NCI-H187 (cell line): ENCODE results near the gene HLA-DMA.

ENCODE experiments used
- DNase-seq, 2 experiments: peaks; one replicate each; lab custom pipeline; 2025; lab: John Stamatoyannopoulos, UW

HLA-DMA gene

DNA sequence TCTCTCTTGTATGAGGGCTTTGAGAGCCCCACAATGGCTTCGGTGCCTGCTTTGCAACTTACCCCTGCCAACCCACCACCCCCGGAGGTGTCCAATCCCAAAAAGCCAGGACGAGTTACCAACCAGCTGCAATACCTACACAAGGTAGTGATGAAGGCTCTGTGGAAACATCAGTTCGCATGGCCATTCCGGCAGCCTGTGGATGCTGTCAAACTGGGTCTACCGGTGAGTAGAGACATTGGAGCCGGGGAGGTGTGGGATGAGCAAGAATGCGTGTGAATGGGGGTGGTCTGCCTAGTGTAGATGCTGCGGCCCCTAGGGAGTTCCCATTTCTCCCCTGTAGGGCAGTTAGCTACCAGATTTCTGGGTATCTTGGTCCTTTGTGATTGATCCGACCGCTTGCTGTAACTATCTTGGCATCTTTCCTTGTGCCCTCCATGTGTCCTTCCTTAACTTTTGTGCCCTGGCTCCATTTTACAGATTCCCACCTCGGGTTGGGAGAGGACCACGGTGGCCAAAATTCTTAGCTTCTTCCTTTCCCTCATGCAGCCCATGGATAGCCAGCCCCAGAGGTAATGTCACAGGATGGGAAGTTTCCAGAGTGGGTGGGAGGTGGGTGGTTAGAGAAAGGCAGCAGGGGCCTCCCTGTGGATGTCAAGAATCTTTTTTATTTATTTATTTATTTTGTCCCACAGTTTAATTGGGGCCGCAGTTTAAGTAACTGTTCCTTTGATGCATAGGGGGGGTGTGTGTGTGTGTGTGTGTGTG lies 21.8 kb upstream of the HLA-DMA start:
- no peak for DNase-seq

DNA sequence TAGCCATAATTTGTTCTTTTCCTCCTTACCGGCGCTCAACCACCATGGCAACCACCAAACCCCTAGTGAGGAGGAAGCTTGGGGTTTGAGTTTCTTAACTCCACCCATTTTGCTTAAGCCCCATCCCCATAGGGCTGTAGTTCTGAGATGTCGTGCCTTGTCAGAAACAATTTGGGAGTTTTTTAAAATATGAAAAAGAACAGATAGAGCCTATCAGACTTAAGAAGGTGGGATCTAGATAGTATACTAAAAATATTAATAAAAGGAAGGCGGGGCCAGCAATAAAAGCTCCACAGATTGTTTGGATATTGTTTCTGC lies 21.1 kb upstream of the HLA-DMA start:
- DNase-seq: no peak

DNA sequence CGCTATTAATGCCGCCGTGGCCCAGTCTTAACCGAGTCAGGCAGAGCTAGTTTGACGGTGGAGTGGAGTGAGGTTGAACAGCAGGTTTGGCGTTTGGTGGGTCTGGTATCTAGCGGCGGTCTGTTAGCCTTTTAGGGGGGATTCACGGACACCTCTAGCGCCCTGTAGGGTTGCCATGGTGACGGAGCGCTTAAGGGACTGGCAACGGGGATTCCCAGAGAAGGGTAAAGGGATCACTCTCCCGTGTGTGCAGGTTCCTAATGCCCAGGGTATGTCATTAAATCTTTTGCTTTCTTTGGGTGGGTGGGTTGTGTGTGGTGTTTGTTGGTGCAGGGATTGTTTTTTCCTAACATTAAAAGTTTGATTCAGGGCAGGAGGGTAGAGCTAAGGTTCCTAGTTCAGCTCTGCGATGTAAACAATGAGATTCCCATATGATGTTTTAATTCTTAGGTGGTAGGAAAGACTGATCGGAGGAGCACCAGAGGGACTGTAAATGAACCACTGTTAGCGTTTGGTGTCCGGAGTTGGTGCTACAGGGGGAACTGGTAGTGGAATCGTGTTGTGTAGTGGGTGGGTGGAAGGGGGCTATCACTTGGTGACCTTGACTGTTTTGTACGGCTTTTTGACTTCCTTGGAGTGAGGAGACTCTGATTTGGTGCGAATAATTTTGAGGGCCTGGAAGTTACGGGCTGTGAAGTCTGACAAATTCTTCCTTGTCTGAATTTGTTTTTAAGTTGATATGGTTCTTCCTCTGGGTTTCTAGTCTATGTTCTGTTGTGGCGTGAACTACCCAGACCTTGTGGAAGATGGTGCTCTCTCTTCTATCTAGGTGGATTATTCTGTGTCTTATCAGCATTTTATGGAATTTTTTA lies 20.5 kb upstream of the HLA-DMA start:
- no peak for DNase-seq

DNA sequence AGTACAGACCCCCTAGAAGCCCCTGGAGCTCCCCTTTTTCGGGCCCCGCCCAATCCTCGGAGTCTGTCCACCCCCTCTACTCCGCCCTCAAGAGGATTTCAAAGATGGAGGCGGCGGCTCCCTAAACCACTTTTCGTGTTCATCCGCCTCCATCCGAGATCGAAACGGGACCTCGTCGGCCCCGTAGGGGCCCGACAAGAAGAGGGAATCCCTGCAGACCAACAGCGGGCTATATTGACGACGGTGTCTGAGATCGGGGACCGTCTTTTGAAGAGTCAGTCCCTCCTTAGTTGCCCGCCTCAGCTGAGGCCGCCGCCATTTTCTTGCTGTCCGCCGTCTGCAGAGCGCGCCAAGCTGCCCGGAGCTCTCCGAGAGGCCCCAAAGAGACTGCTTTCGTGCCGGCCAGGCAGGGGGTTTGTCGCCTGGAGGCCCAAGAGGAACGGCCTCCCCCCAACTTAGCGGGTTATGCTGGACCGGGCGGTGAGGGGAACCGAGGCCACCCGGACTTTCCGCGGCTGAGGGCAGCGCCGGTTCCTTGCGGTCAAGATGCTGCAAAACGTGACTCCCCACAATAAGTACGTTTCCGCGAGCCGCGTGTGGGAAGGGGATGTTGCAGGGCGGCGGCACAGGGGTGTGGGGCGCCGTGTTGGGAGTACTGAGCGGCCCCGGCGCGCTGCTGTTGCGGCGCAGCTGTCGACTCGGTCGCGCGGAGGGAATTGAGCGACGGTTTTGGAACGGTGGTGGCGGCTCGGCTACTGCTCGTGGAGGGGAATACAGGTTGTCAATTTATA lies 19.7 kb upstream of the HLA-DMA start:
- peak in 1 of 2 experiments; percentile 6 for DNase-seq

DNA sequence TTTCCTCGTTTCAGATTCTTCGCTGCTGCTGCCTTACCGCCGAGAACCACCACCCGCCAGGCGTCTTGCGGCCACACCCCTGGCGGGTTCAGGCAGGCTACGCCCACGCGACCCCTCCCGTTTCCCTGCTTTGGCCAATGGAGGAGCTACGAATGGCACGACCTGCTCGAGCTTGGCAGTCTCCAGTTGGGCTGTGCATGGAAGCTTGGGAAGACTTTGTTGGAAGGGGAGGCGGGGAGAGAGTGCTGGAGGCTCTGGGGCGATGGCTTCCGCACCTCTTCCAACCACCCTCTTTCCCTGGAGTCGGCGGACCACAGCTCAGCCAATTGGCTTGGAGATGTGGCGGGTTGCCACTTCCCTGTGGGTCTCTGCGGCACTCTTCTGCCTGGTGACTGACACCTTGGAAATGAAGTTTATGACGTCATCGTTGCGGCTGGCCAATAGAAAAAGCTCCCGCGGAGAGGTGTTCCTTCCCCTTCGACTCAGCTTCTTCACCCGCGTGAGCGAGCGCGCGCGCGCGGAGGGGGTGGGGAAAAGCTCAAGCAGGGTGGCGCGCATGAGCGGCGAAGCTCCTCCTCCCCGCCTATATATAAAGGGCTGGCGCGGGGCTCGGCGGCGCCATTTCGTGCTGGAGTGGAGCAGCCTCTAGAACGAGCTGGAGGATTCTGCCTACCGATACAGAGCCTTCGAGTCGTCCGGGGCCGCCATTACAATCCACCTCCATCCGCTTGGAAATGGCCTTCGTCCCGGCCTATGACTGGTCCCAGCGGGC lies 18.9 kb upstream of the HLA-DMA start:
- peak; percentile 96 to 99 for DNase-seq

DNA sequence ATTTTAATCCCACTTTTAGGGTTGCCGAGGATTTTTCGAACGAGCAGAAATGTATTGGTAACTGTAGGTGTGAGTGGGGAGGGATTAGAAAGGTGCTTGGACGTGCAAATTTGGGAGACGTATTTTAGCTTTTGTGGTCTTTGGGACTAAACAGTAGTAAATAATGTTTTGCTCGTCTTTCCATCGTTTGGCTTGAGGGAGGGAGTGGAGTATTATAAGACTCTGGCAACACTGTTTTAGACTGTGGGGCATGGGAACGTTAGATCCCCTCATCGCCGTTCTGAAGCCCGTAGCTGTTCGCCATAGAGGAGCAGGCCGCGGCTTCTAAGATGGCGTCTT lies 18.3 kb upstream of the HLA-DMA start:
- DNase-seq: no peak

DNA sequence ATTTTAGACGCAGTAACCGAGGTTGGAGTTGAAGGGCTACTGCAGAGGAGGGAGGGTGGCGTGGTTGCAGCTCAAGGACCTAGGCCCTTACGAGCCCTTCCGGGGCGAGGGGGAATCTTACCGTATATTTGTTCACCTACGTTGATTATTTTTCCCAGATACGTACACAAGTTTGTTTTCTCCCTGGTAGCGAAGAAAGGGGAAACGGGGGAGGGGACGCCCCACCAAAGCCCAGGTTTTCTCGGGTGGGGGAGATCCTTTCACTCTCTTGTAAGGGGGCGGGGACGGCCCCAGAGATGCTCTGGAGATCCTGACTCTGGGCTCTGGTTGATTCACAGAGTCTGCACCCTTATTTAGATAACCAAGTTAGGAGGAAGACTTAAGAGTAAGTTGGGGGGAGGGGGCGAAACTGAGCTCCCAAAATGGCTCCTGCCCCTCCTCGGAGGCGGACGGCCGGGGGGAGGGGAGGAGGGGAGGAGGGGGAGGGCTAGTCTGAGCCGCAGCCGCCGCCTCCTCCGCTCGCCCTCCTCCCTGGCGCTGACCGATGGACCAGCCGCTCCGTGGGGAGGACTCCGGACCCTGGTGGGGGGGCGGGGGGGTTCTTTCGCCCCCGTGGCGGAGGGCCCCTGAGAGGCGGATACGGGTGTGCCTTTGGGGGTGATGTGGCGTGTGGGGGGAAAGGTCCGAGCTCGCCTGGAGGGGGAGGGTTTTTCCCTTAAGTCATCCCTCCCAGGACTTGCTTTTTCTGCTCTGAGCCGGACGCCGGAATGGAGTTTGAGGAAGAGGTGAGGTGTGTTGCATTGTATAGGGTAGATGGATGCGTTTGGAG lies 17.7 kb upstream of the HLA-DMA start:
- peak; percentile 55 to 74 for DNase-seq

DNA sequence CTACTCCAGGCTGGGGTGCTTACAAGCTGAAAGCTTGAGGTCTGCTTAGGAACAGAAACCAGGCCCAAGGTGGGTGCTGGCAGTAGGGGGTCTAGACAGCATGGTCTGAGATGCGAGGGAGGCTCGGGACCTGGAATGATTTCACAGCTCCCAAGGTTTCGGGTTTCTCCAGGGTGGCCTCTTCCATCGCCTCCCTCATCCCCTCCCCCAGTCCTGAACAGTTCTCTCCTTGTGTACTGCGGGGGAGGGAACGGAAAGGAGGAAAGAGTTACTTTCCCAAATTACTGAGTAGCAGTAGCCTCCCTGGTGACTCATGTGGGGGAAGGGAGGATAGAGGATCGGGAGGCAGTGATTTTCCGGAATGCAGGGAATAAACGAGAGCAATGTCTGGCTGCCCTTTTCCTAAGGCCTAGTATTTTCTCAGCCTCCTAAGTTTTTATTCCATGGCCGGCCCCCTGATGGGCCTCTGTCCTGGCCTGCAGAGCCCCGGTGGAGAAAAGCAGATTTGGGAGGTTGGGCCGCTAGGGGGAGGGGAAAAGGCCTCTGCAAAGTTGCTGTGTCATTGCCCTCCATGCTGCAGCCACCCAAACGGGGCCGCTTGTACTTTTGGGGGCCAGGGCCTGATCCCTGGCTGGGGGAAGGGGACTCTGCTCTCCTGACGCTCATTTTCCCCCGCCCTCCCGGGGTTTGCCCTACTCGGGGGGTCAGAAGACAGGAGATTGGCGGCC lies 17.0 kb upstream of the HLA-DMA start:
- peak; percentile 31 to 46 for DNase-seq

DNA sequence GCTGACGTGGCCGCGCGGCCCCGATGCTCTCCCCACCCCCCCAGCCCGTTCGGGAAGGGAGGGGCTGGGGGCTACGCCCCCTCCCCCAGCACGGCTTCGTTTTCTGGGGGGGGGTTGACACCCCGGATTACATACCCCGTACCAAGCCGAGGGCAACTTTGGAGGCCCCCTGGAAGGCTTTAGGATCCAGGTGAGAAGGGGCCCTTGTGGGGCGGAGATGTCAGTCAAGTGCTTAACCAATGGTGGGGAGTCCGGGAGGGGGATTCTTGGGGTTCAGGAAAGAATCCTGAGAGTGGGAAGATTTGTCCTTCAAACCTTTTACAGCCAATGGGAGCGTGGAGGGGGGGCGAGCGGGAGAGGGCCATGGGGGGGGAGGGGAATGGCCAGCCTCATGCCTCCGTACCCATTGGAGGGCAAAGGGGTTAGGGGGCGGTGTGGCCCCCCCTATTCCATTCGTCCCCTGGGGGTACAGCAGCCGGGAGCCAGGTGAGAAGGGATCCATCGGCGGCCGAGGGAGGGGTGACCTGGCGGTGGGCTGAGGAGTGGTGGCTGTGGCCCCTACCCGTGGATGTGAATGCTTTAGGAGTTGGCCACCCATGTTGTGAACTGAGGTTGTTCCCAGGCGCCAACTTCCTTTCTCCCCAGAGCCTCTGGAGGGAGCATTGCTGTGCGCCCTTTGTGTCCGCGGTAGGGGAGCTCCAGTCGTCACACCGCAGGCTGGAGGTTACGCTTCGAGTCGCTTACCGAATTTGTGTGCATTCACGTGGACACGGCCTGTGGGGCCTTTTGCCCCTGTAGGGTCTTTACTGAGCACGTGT lies 16.2 kb upstream of the HLA-DMA start:
- peak; percentile 19 to 46 for DNase-seq

DNA sequence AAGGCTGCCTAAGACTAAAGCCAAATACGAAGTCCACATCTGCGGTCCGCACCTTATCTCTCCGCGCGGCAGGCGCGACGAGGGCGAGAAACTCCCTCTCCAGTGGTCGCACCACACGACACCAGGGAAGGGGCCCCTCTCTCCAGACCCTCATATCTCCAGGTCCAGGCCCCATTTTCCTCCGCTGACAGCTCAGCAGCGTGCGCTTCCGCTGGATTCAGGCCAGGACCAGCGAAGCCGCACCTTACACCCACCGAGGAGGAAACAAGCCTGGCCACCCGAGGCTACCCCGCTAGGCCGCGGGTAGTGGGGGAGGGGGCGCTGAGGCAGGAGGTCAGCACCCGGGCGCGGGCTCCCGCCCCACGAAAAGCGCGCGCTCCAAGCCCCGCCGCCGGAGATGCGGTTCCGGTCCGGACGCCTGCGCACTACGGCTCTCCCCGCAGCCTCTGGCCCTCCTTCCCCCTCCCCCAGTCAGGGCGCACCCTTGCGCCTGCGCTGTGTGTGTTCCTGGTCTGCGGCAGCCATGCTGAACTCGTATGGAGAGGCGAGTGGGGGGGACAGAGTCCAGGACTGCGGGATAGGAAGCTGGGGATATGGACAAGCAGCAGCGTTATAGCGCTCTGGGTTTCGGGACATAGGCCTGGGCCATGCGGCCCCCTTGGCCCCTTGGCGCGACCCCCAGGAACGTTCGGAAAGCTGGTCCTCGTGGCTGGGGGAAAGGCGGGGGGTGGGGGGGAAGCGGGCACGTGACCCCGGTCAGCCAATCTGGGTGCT lies 15.4 kb upstream of the HLA-DMA start, which contains the start of gene BRD2:
BRD2 (plus strand) TSS at position 502 of the 774 bp plus-strand sequence. CDS start 4,305 bp downstream, outside the sequence.
- peak; percentile 91 to 97 for DNase-seq

DNA sequence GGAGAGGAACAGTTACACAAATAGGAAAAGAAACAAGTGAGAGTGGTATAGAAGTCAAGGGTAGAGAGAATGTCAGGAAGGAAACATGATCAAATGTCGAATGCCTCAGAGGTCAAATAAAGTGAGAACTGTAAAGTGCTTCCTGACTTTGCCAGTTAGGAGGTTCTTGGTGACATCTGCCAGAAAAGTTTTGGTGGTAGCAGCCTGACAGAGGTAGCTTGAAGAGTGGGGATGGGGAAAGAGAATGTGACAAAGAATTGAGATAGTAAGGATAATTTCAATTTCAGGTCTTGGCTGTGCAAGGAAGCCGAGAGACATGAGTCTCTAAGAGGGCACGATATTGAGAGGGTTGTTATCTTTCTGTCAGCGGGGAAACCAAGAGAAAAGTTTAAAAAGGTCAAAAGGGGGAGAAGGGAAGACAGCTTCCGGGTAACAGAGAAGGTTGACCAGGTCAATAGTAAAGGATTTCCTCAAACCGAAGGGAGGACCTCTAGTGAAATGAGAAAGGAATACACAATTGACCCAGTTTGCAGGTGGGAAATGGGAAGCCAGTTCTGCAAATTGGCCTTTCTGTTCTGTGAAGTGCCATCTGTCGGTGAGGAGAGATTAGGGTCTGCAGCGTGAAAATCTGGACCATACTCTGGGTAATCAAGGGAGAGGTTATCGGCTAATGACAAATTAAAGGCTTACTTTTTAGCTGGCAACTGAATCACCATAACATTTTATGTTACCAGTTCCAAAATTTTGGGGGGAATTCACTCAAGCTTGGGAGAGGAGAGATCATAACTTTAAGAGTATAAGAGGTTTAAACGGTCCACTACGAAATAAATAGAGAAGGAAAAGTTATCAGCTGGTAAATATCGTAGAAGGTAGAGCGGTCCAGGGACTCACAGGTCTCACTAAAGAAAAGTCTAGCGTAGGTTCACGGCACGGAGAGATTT lies 14.5 kb upstream of the HLA-DMA start:
- DNase-seq: no peak

DNA sequence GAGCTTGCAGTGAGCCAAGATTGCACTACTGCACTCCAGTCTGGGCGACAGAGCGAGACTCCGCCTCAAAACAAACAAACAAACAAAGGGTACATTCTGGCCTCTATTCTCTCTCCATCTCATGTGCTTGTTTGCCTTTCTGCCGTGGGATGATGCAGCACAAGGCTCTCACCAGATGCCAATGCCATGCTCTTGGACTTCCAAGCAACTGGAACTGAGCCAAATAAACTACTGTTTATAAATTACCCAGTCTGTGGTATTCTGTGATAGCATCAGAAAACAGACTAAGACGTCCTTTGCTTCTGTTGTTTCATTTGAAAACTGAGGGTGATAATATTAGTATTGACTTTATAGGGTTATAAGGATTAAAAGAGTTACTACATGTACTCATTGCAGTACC lies 11.9 kb upstream of the HLA-DMA start:
- DNase-seq: no peak

DNA sequence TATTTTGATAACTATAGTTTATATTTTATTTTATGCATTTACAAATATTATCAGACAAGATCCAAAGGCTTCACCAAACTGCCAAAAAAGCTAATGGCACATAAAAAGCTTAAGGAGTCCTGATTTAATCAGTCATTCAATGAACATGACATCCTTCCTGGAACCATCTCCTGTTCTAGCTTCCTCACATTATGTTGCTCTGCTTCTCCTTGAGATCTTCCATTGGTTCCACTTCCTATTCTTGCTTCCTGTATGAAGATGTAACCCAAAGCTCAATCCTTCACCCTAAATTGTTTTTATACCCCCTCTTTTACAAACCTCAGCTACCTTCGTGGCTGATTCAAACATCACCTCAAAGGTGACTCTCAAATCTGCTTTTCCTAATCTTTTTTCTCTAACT lies 11.0 kb upstream of the HLA-DMA start:
- no peak for DNase-seq

DNA sequence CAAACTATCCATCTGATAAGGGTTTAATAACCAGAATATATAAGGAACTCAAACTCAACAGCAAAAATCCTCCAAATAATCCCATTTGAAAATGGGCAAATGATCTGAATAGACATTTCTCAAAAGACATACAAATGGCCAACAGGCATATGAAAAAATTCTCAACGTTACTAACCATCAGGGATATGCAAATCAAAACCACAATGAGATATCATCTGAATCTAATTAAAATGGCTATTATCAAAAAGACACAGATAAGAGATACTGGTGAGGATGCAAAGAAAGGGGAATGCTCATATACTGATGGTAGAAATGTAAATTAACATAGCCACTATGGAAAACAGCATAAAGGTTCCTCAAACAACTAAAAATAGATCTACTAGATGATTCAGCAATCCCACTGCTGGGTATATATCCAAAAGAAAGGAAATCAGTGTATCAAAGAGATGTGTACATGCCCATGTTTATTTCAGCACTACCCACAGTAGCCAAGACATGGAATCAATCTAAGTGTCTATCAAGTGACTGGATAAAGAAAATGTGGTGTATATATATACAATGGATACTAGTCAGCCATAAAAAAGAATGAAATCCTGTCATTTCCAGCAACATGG lies 9.4 kb upstream of the HLA-DMA start:
- no peak for DNase-seq

DNA sequence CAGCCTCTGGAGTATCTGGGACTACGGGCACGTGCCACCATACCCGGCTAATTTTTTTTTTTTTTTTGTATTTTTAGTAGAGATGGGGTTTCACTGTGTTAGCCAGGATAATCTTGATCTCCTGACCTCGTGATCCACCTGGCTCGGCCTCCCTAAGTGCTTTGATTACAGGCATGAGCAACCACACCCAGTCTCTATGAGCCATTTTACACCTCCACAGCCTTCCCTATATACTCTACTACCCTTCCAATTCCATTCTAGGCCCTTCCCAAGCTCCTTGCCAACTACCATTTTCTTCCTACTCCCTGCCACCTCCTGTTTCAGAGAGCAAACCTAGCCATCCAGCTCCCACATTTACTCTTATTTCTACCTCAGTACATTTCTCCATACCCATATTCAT lies 7.7 kb upstream of the HLA-DMA start:
- DNase-seq: no peak

DNA sequence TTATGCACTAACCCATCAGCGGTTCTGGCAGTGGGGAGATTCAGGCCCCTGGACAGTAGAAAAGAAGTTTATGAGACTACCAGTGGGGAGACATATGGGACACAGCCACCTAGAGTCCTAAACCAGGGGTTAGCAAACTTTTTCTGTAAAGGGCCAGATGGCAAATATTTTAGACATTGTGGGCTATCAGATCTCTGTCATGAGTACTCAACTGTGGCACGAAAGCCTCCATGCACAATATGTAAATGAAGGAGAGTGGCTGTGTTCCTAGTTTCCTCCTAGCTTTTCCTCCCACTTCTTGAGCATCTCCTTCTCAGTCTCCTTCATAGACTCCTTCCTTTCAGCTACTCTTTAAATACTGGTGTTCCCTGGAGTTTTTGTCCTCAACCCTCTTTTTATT lies 3.3 kb upstream of the HLA-DMA start:
- no peak for DNase-seq
